ENCODE measurements around the gene SULT1B1.

Gene SULT1B1

DNA sequence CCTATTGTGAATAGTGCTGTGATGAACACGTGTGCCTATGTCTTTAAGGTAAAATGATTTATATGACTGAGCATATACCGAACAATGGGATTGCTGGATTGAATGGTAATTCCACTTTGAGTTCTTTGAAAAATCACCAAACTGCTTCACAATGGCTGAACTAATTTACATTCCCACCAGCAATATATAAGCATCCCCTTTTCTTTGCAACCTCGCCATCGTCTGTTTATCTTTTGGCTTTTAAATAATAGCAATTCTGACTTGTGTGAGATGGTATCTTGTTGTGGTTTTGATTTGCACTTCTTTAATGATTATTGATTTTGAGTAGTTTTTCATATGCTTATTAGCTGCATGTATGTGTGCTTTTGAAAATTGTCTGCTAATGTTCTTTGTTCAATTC lies 75.6 kb downstream of the SULT1B1 start:
- no peak for FAIRE-seq

All from G401.6 (cell line).